SK-N-SH (cell line): Measurements from ENCODE around the gene SMAP2. TPM values are rescaled to one million over a fixed set of nuclear protein-coding genes. Genes with fewer than 3 reads are reported as not detected.

Experiments
- CTCF ChIA-PET: fragments of 300-600, 350-600 bp; formaldehyde crosslinking; extraction: SDS; loops from one replicate; lab custom pipeline; 2021; lab: Yijun Ruan, JAX
- POLR2A ChIA-PET: fragments of 350-600 bp; sonication (Branson Sonifier 250); formaldehyde crosslinking; extraction: SDS; loops from one replicate; lab custom pipeline; 2020; ENCODE audit warnings: antibody characterized with exemption, inconsistent platforms; lab: Yijun Ruan, JAX
- DNase-seq: peaks from one replicate; pipeline ENCODE4 v3.0.0; 2012
- H2AFZ ChIP-seq: fragments of 200-600 bp; sonication (generic); 2 replicates; pipeline ENCODE4 v1.8.1; 2016; ENCODE audit warnings: antibody characterized with exemption, mild to moderate bottlenecking, low read depth
- H3F3A ChIP-seq: fragments of 200-600 bp; sonication (generic); replicated peaks from 2 replicates; pipeline ENCODE3; 2016; ENCODE audit warnings: antibody characterized with exemption, mild to moderate bottlenecking; ENCODE audit not compliant: insufficient read depth
- H3K27ac ChIP-seq, 2 experiments: fragments of 200-500 bp in 1 of 2; fragments of 200-600 bp in 1 of 2; sonication (Bioruptor generic) in 1 of 2; sonication (generic), shearing (Covaris generic) in 1 of 2; 2 replicates each; pipeline versions ENCODE4 v1.5.1 to v1.6.1; 2014 to 2016; ENCODE audit warnings: low read depth in 2 of 2, inconsistent platforms in 1 of 2, low read length in 1 of 2, mild to moderate bottlenecking in 1 of 2, mixed read lengths in 1 of 2
- H3K27me3 ChIP-seq: fragments of 200-600 bp; sonication (generic), shearing (Covaris generic); 2 replicates; pipeline ENCODE4 v1.6.1; 2016; ENCODE audit warnings: mixed run types; ENCODE audit not compliant: insufficient read depth
- H3K36me3 ChIP-seq, 2 experiments: fragments of 200-500 bp in 1 of 2; fragments of 200-600 bp in 1 of 2; sonication (Bioruptor generic) in 1 of 2; sonication (generic) in 1 of 2; replicated peaks in 1 of 2; 2 replicates each; pipeline versions ENCODE3 to v1.5.1; 2014 to 2016; ENCODE audit warnings: low read length in 1 of 2, mild to moderate bottlenecking in 1 of 2; ENCODE audit not compliant: insufficient read depth in 2 of 2, control insufficient read depth in 1 of 2
- H3K4me1 ChIP-seq, 2 experiments: fragments of 200-500 bp in 1 of 2; fragments of 200-600 bp in 1 of 2; sonication (Bioruptor generic) in 1 of 2; sonication (generic), shearing (Covaris generic) in 1 of 2; 2 replicates each; pipeline versions ENCODE4 v1.5.1 to v1.6.1; 2014 to 2016; ENCODE audit warnings: low read depth in 1 of 2, low read length in 1 of 2, mixed run types in 1 of 2; ENCODE audit not compliant: insufficient read depth in 2 of 2, control insufficient read depth in 1 of 2
- H3K4me2 ChIP-seq: fragments of 200-600 bp; sonication (generic), shearing (Covaris generic); 2 replicates; pipeline ENCODE4 v1.6.1; 2017; ENCODE audit warnings: mixed run types
- H3K4me3 ChIP-seq, 2 experiments: fragments of 200-500 bp in 1 of 2; fragments of 200-600 bp in 1 of 2; sonication (Bioruptor generic) in 1 of 2; sonication (generic), shearing (Covaris generic) in 1 of 2; 2 replicates each; pipeline versions ENCODE4 v1.5.1 to v1.8.1; 2014 to 2016; ENCODE audit warnings: low read depth in 2 of 2, inconsistent platforms in 1 of 2, low read length in 1 of 2, mild to moderate bottlenecking in 1 of 2, mixed read lengths in 1 of 2, moderate library complexity in 1 of 2
- H3K79me2 ChIP-seq: fragments of 200-600 bp; sonication (generic); 2 replicates; pipeline ENCODE4 v1.8.1; 2017; ENCODE audit warnings: mild to moderate bottlenecking; ENCODE audit not compliant: insufficient read depth
- H3K9ac ChIP-seq: fragments of 200-600 bp; sonication (generic); 2 replicates; pipeline ENCODE4 v1.6.1; 2017; ENCODE audit warnings: mixed run types
- H3K9me2 ChIP-seq: fragments of 200-600 bp; sonication (generic); 2 replicates; pipeline ENCODE4 v1.6.1; 2017; ENCODE audit warnings: mixed run types
- H3K9me3 ChIP-seq: fragments of 200-600 bp; sonication (generic); 2 replicates; pipeline ENCODE4 v1.6.1; 2017; ENCODE audit warnings: mixed run types, mild to moderate bottlenecking, moderate library complexity
- H4K20me1 ChIP-seq: fragments of 200-600 bp; sonication (generic); 2 replicates; pipeline ENCODE4 v1.6.1; 2017; ENCODE audit warnings: mild to moderate bottlenecking, mixed run types; ENCODE audit not compliant: insufficient read depth
- CHD2 ChIP-seq: fragments of 150-350 bp; IDR thresholded peaks from 2 replicates; pipeline ENCODE4 v1.6.1; 2018; ENCODE audit warnings: low read length; ENCODE audit not compliant: partially characterized antibody
- FOXJ3 ChIP-seq: sonication (generic); formaldehyde crosslinking; IDR thresholded peaks from 2 replicates; pipeline ENCODE4 v1.5.1; 2020; ENCODE audit warnings: mild to moderate bottlenecking, missing genetic modification reagents
- FOXM1 ChIP-seq: IDR thresholded peaks from 2 replicates; pipeline ENCODE4 v1.4.0; 2012; ENCODE audit warnings: low read depth, mild to moderate bottlenecking
- GATA2 ChIP-seq: sonication (generic); formaldehyde crosslinking; IDR thresholded peaks from 2 replicates; pipeline ENCODE4 v1.5.0; 2020; ENCODE audit warnings: mild to moderate bottlenecking, missing genetic modification reagents
- NRF1 ChIP-seq: IDR thresholded peaks from 2 replicates; pipeline ENCODE4 v1.6.1; 2012; ENCODE audit warnings: low read depth, mild to moderate bottlenecking, low read length
- RAD21 ChIP-seq: IDR thresholded peaks from 2 replicates; pipeline ENCODE4 v1.6.1; 2012; ENCODE audit warnings: mild to moderate bottlenecking, low read length
- REST ChIP-seq: IDR thresholded peaks from 2 replicates; pipeline ENCODE4 v1.6.1; 2012; ENCODE audit warnings: mild to moderate bottlenecking, low read depth, low read length, moderate library complexity
- RXRA ChIP-seq: IDR thresholded peaks from 2 replicates; pipeline ENCODE4 v1.4.0; 2012; ENCODE audit warnings: low read depth, mild to moderate bottlenecking, borderline replicate concordance
- SMC3 ChIP-seq: IDR thresholded peaks from 2 replicates; pipeline ENCODE4 v1.6.1; 2012; ENCODE audit warnings: low read depth, low read length, improper control_type of control experiment
- TEAD4 ChIP-seq: IDR thresholded peaks from 2 replicates; pipeline ENCODE4 v1.4.0; 2012; ENCODE audit warnings: mild to moderate bottlenecking, borderline replicate concordance; ENCODE audit not compliant: insufficient read depth
- USF2 ChIP-seq: fragments of 150-350 bp; IDR thresholded peaks from 2 replicates; pipeline ENCODE4 v1.6.1; 2017; ENCODE audit warnings: antibody characterized with exemption, low read length, low read depth, borderline replicate concordance
- WGBS: methylation state at CpG from one replicate; pipeline ENCODE4 v1.1.6; 2017; ENCODE audit warnings: low lambda C conversion rate; 5-methylcytosine and 5-hydroxymethylcytosine counted together
- polyA plus RNA-seq, 3 experiments: library from polyadenylated mRNA; depleted of rRNA; stranded (reverse); fragments of >200 nt; gene quantifications; 2 replicates each; pipeline ENCODE4 v1.2.3, GENCODE V29; 2012

SMAP2 gene
- polyA plus RNA-seq, 1 of the 3 experiments (the other 2 are of a cell fraction) = 11.2 TPM

GRCh38 chr1:40422630-40423263 is 49.2 kb downstream of the SMAP2 start:
- H3K4me3 ChIP-seq = no peak overlapping the region
- no peak overlapping the region for H3K9ac ChIP-seq
- H3K36me3 ChIP-seq = peaks cover 17 to 19% of the 10 kb centered on the region in 2 experiments
- WGBS = 96% methylated on average over 11 of the region's 11 CpGs
- no peaks in the 10 kb centered on the region for H4K20me1 ChIP-seq
- H3K9me3 ChIP-seq = no peaks in the 10 kb centered on the region
- ChIA-PET CTCF (interaction anchor here (1.3 to 2.4 kb wide), 2 partner anchors 84 to 279 kb away, joined by 5 to 9 read pairs; no protein-coding TSS in a partner anchor), POLR2A (no interaction called here)
- H3F3A ChIP-seq = no peaks in the 10 kb centered on the region
- no peaks in the 10 kb centered on the region for H3K79me2 ChIP-seq
- no peaks in the 10 kb centered on the region for H3K4me1 ChIP-seq
- no peak overlapping the region for H3K4me2 ChIP-seq
- H3K9me2 ChIP-seq = no peaks in the 10 kb centered on the region
- TF ChIP-seq USF2 = no peak
- no peak for TF ChIP-seq FOXM1
- TF ChIP-seq SMC3 = no peak
- TF ChIP-seq TEAD4 = no peak
- no peak for TF ChIP-seq RAD21
- no peak for TF ChIP-seq RXRA
- TF ChIP-seq NRF1 = no peak
- no peak for TF ChIP-seq REST
- TF ChIP-seq FOXJ3 (CRISPR knock-in tag) = no peak
- H3K27me3 ChIP-seq = no peaks in the 10 kb centered on the region
- H2AFZ ChIP-seq = no peak overlapping the region
- no peak for DNase-seq
- H3K27ac ChIP-seq = no peak overlapping the region

GRCh38 chr1:40423264-40423642 is 49.7 kb downstream of the SMAP2 start:
- Histone ChIP-seq H2AFZ (no peak overlapping the region), H3F3A (no peaks in the 10 kb centered on the region), H3K4me2 (no peak overlapping the region), H3K4me1 (no peaks in the 10 kb centered on the region), H3K79me2 (no peaks in the 10 kb centered on the region), H3K36me3 (peaks cover 14 to 15% of the 10 kb centered on the region in 2 experiments), H3K4me3 (no peak overlapping the region), H3K9me2 (no peaks in the 10 kb centered on the region), H3K9ac (no peak overlapping the region), H3K27me3 (no peaks in the 10 kb centered on the region), H3K9me3 (no peaks in the 10 kb centered on the region), H4K20me1 (no peaks in the 10 kb centered on the region), H3K27ac (no peak overlapping the region)
- CTCF ChIA-PET = interaction anchor here (1.3 to 2.4 kb wide), 2 partner anchors 85 to 279 kb away, joined by 5 to 9 read pairs; no protein-coding TSS in a partner anchor
- TF ChIP-seq CHD2 = no peak
- no peak for TF ChIP-seq GATA2 (CRISPR knock-in tag)
- TF ChIP-seq REST = no peak
- POLR2A ChIA-PET = no interaction called here
- WGBS = 98% methylated on average over 4 of the region's 4 CpGs
- DNase-seq = no peak
